ENCODE measurements around the gene IPMK.
A peak's percentile ranks its signal among the peaks of the same experiment; 100 is the strongest.

IPMK gene

DNA sequence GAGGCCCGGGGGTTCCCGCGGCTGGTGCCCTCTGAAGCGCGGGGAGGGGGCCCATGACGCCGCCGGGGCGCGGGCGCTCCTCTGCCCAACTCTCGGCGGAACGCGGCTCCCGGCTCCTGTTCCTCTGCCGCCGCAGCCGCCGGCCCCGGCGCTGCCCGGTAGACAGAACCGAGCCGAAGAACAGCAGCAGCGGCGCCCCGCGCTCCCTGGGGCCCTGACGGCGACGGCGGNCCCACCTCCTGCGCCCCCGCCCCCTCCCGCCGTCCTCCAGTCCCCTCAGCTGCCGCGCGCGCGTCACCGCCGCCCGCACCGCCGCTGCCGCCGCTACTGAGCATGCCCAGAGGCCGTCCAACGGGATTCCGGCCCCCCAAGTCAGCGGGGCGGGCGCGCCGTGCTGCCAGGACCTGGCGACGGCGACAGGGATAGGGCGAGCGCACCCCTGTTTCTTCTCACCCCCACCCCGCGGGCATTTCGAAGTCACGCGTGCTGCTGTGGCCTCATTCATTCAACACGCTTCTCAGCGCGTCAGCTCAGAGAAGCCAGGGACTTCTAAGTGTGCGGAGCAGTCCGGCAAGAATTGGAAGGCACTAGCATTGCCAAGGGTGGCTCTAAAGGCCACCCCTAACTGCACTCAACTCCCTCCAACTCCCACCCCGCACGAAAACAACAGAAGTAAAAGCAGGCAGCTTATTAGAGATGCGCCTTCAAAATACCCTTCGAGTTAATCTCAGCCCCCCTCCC, at the start of gene IPMK:
Gene IPMK (minus strand): TSS at position 182 of the 741 bp plus-strand sequence. CDS start 283 bp downstream, outside the sequence.
- Mint-ChIP-seq H3K9me3 (no peaks in the 10 kb centered on the region), H3K27me3 (no peaks in the 10 kb centered on the region), H3K27ac (ENCODE audit: low read depth) (peak within 1 kb of the TSS; percentile 98), H3K4me3 (peak within 1 kb of the TSS; percentile 99), H3K36me3 (ENCODE audit: insufficient read depth) (peaks cover 20% of the 10 kb centered on the region), H3K4me1 (peaks cover 27% of the 10 kb centered on the region)
- ATAC-seq (replicated peaks; ENCODE audit: extremely low read depth, poor library complexity, severe bottlenecking), result peak; percentile 73
- peak; percentile 94 to 95 for DNase-seq (ENCODE audit: low spot score in 2 of 2)

DNA sequence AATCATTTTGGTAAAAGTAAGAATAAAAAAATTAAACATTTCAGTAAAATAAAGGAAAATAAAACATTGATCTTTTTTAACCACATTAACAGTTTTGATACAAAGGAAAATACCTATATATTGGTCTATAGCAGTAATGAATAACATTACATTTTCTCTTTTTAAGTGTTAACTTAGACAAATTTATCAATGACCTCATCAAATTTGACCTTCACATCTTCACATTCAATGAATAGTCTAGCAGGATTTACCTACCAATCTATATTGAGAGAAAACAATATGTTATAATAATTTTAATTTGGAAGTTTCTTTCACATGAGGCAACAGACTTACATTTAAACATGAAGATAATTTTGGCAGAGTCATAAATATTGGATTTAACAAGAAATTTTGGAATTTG, 49.2 kb upstream of the IPMK start:
- Mint-ChIP-seq H3K9me3 (no peaks in the 10 kb centered on the region), H3K4me3 (no peak overlapping the region), H3K27ac (ENCODE audit: low read depth) (no peak overlapping the region), H3K36me3 (ENCODE audit: insufficient read depth) (no peaks in the 10 kb centered on the region), H3K4me1 (no peaks in the 10 kb centered on the region), H3K27me3 (no peaks in the 10 kb centered on the region)
- no peak for DNase-seq (ENCODE audit: low spot score in 2 of 2)
- ATAC-seq (replicated peaks; ENCODE audit: extremely low read depth, poor library complexity, severe bottlenecking), result no peak

DNA sequence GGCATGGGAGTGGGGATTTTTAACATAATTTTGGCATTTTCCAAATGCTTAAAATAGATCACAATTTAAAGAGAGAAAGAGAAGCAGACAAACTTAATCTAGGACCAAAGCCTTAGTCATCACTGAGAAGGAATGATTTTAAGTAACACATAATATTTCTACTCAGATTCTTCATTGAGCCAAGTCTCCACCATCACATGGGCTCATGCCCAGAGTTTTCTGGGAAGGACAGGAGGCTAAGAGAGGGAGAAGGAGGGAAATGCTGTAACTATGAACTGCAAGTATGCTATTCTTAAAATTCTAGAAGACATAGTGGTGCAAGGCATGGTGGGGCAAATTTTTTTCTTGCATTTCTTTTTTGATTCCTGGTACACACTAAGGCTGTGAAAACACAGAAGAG, 43.3 kb upstream of the IPMK start:
- DNase-seq (ENCODE audit: low spot score in 2 of 2), result no peak
- H3K27me3 Mint-ChIP-seq, result peaks cover 45% of the 10 kb centered on the region
- no peak for ATAC-seq (replicated peaks; ENCODE audit: extremely low read depth, poor library complexity, severe bottlenecking)

DNA sequence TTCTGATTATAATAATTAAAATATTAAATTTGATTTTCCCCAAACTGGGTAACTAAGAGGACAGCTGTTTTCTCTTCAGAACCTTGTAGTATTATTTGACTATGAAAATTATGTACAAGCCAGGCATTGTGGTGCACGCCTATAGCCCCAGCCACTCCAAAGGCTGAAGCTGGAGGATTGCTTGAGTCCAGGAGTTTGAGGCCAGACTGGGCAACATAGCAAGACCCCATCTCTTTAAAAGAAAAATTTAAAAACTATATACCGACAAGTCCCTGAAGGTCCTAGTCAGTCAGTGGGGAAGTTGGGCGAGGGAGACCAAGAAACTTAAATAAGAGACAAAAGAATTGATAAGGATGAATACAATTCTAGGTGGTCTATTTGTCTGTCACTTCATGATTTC, 40.0 kb upstream of the IPMK start:
- Mint-ChIP-seq H3K27ac (ENCODE audit: low read depth) (no peak overlapping the region), H3K9me3 (no peaks in the 10 kb centered on the region), H3K27me3 (peaks cover 71% of the 10 kb centered on the region), H3K36me3 (ENCODE audit: insufficient read depth) (no peaks in the 10 kb centered on the region), H3K4me1 (no peaks in the 10 kb centered on the region), H3K4me3 (no peak overlapping the region)
- no peak for DNase-seq (ENCODE audit: low spot score in 2 of 2)
- ATAC-seq (replicated peaks; ENCODE audit: extremely low read depth, poor library complexity, severe bottlenecking), result no peak

More for the DNA sequence above, 43.3 kb upstream of the IPMK start:
- Mint-ChIP-seq H3K36me3 (ENCODE audit: insufficient read depth) (no peaks in the 10 kb centered on the region), H3K27ac (ENCODE audit: low read depth) (no peak overlapping the region), H3K9me3 (no peaks in the 10 kb centered on the region), H3K4me3 (no peak overlapping the region), H3K4me1 (no peaks in the 10 kb centered on the region)

DNA sequence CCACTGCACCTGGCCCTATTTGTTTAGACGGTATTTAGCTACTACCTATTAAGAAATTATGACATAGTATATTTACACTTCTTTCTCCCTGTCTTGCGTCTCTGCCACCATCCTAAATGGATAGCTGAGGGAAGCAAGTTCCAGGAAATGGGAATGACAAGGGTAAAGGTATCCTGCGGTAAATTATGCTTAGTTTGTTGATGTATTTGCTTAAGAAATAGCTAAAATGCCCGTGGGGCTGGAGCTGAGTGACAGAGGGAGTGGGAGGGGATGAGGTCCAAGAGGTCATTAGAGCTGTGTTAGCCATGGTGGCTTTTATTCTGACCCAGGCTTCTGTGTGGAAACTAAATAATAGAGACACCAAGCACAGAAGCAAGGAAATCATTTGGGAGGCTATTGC, 38.1 kb upstream of the IPMK start:
- Mint-ChIP-seq H3K27me3 (peaks cover 86% of the 10 kb centered on the region), H3K27ac (ENCODE audit: low read depth) (no peak overlapping the region), H3K9me3 (no peaks in the 10 kb centered on the region), H3K4me3 (no peak overlapping the region), H3K4me1 (no peaks in the 10 kb centered on the region), H3K36me3 (ENCODE audit: insufficient read depth) (no peaks in the 10 kb centered on the region)
- ATAC-seq (replicated peaks; ENCODE audit: extremely low read depth, poor library complexity, severe bottlenecking) (no peak), DNase-seq (ENCODE audit: low spot score in 2 of 2) (no peak)

DNA sequence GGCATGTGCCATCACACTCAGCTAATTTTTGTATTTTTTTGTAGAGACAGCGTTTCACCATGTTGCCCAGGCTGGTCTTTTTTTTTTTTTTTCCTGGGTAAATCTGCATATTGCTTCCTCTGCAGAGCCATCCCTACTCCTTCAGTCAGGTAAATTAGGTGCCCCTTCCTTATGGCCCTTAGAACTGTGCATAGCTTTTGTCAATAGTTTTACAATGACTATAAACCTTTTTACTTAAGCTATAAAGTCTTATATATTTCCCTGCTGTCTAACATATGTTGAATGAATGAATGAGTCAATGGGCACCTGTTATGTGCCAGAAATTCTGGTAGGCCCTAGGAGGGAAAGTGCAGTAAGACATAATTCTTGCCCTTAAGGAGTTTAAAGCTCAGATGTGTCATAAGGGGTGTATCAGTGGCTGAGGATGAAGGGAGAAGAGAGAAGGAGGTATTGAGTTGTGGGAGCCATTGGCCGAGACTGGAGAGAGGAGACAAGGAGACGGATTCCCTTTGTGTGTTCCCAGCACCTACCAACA, 36.5 kb upstream of the IPMK start:
- no peak for ATAC-seq (replicated peaks; ENCODE audit: extremely low read depth, poor library complexity, severe bottlenecking)
- Mint-ChIP-seq H3K27me3 (peaks cover 72% of the 10 kb centered on the region), H3K27ac (ENCODE audit: low read depth) (no peak overlapping the region), H3K4me1 (no peaks in the 10 kb centered on the region), H3K36me3 (ENCODE audit: insufficient read depth) (no peaks in the 10 kb centered on the region), H3K9me3 (no peaks in the 10 kb centered on the region), H3K4me3 (no peak overlapping the region)
- DNase-seq (ENCODE audit: low spot score in 2 of 2), result no peak

DNA sequence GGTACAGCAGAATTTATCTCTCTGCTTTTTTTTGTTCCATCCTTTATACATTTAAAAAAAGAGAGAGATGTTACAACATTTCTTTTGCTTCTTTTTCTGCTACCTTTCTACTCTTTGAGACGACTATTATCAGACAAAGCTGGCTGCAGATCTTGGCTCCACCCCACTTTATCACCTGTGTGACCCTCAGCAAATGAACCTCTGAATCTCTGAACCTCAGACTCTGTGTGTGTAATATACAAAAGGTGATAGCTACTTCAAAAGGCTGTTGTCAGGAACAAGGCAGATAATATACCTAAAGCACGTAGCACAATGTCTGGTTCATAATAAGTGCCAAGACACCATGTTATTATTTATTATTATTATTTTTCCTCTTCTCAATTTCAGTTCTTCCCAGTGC, 34.6 kb upstream of the IPMK start:
- Mint-ChIP-seq H3K36me3 (ENCODE audit: insufficient read depth) (no peaks in the 10 kb centered on the region), H3K4me3 (no peak overlapping the region), H3K27me3 (peaks cover 53% of the 10 kb centered on the region), H3K4me1 (no peaks in the 10 kb centered on the region), H3K9me3 (no peaks in the 10 kb centered on the region), H3K27ac (ENCODE audit: low read depth) (no peak overlapping the region)
- no peak for DNase-seq (ENCODE audit: low spot score in 2 of 2)
- no peak for ATAC-seq (replicated peaks; ENCODE audit: extremely low read depth, poor library complexity, severe bottlenecking)

DNA sequence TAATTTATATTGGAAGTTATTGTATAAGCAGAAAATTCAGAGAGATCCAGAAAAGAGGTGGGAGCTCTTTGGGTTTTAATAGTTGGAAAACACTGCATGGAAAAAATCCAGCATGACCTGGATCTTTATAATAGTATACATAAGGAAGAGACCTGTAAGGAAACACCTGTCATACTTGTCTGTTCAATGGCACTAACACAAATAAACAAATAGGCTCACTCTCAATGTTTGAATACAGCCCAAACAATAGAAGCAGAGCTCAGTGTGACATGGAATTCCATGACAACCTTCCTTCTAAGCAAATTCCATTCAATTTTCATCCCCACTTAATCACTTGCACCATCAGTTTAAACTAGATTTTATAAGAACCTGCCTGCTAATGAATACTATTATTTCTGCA, 33.0 kb upstream of the IPMK start:
- Mint-ChIP-seq H3K4me3 (no peak overlapping the region), H3K9me3 (no peaks in the 10 kb centered on the region), H3K4me1 (no peaks in the 10 kb centered on the region), H3K27ac (ENCODE audit: low read depth) (no peak overlapping the region), H3K27me3 (peaks cover 37% of the 10 kb centered on the region), H3K36me3 (ENCODE audit: insufficient read depth) (no peaks in the 10 kb centered on the region)
- DNase-seq (ENCODE audit: low spot score in 2 of 2) (no peak), ATAC-seq (replicated peaks; ENCODE audit: extremely low read depth, poor library complexity, severe bottlenecking) (no peak)

DNA sequence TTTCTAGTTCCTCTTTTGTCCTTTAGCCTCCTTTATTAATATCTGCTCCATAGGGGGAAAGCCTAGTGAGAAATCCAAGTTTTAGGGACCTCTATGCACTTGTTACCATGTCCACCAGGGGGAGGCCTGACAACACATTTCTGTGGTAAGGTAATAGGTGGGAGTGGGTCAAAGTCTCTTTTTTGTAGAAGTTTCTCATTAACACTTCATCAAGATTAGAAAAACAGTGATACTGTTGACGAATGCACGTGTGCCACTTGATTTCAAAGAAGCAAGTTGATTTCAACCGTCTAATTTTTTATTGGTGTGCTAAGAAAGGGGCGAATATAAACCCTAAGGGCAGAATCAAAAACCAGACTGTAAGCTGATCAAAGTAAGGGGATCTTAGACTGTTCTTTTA, 31.9 kb upstream of the IPMK start:
- Mint-ChIP-seq H3K4me1 (no peaks in the 10 kb centered on the region), H3K9me3 (no peaks in the 10 kb centered on the region), H3K36me3 (ENCODE audit: insufficient read depth) (no peaks in the 10 kb centered on the region), H3K4me3 (no peak overlapping the region), H3K27me3 (peaks cover 34% of the 10 kb centered on the region), H3K27ac (ENCODE audit: low read depth) (no peak overlapping the region)
- peak; percentile 64 for ATAC-seq (replicated peaks; ENCODE audit: extremely low read depth, poor library complexity, severe bottlenecking)
- peak; percentile 19 to 29 for DNase-seq (ENCODE audit: low spot score in 2 of 2)

DNA sequence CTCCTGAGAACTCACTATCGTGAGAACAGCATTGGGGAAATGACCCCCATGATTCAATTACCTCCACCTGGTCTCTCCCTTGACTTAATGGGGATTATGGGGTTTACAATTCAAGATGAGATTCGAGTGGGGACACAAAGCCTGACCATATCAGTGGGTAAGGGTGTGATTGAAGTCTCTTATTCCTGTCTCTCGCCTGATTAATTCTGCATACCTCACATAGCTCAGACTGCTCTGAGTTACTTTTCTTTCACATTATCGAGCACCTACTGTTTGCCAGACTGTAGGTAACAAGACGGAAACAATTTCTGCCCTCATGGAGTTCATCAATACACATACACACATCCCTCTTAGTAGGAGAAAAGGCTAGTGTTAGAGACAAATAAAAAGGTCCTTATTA, 26.3 kb upstream of the IPMK start:
- no peak for DNase-seq (ENCODE audit: low spot score in 2 of 2)
- Mint-ChIP-seq H3K4me1 (peaks cover 5% of the 10 kb centered on the region), H3K9me3 (no peaks in the 10 kb centered on the region), H3K27ac (ENCODE audit: low read depth) (no peak overlapping the region), H3K27me3 (no peaks in the 10 kb centered on the region), H3K4me3 (no peak overlapping the region), H3K36me3 (ENCODE audit: insufficient read depth) (no peaks in the 10 kb centered on the region)
- ATAC-seq (replicated peaks; ENCODE audit: extremely low read depth, poor library complexity, severe bottlenecking), result no peak

DNA sequence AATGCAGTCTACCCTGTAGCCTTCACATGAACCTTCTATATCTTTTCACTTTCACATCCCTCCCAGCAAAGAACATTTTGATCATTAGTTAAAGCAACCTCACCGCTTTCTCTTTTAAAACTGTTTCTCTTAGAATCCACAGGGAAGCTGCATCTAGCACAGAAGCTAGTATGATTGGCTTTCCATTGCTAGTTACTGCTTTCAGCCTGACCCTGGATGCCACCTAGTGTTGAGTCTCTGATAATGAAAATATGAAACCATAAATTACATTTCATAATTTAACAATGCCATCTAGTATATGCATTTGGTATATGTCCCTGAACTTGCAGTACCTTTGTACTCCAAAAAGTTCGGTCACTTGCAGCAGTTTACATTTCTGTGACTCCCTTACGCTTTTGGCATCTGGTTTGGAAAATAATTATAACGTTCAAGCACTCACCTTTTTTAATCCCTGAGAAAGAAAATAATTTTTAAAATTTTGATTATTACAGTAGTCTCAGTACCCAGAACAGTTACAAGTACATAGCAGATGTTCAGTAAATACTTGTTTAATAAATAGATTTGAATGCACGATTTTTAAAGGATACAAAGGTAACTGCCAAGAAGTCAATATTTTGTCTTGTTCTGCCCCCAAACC, 24.0 kb upstream of the IPMK start:
- Mint-ChIP-seq H3K27ac (ENCODE audit: low read depth) (peak overlapping the region; percentile 10), H3K4me1 (peaks cover 5% of the 10 kb centered on the region), H3K9me3 (no peaks in the 10 kb centered on the region), H3K27me3 (no peaks in the 10 kb centered on the region), H3K4me3 (no peak overlapping the region), H3K36me3 (ENCODE audit: insufficient read depth) (peaks cover 1% of the 10 kb centered on the region)
- peak; percentile 52 for ATAC-seq (replicated peaks; ENCODE audit: extremely low read depth, poor library complexity, severe bottlenecking)
- DNase-seq (ENCODE audit: low spot score in 2 of 2), result no peak

DNA sequence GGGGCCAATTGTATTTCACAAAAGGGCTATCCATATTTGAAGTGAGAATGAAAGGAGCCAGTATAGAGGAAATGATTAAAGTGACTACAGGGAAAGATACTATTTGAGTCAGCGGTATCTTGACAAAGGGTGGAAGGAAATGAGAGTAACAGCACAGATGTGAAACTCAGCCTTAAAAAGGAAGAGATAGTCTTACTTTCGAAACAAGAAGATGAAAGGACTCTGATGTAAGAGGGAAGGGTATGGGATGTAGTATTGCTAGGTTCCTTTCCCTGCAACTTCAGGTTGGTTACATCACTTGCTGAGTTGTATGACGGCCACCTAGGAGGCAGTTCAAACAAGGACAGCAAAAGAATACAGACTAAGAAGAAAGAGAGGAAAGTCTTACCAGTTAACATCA, 14.9 kb upstream of the IPMK start:
- DNase-seq (ENCODE audit: low spot score in 2 of 2), result no peak

More for the DNA sequence above, 14.9 kb upstream of the IPMK start:
- Mint-ChIP-seq H3K4me1 (peaks cover 21% of the 10 kb centered on the region), H3K36me3 (ENCODE audit: insufficient read depth) (peaks cover 8% of the 10 kb centered on the region), H3K9me3 (no peaks in the 10 kb centered on the region), H3K4me3 (peak overlapping the region; percentile 42), H3K27me3 (no peaks in the 10 kb centered on the region), H3K27ac (ENCODE audit: low read depth) (peak overlapping the region; percentile 65)
- ATAC-seq (replicated peaks; ENCODE audit: extremely low read depth, poor library complexity, severe bottlenecking), result peak; percentile 88

Measured in central memory CD8-positive, alpha-beta T cell (primary cell).